Activated CD8-positive, alpha-beta T cell treated with anti-CD3 and anti-CD28 coated beads for 36 hours (primary cell): ENCODE data around the gene SNAP91. TPM values are rescaled to one million over a fixed set of nuclear protein-coding genes. Genes with fewer than 3 reads are reported as not detected.

ENCODE experiments used
- ATAC-seq: fragments of 200-7000 bp; cut with Tn5 transposase; one replicate; pipeline ENCODE4 v1.10.0; 2021; ENCODE audit warnings: mild to moderate bottlenecking, moderate library complexity
- CTCF ChIA-PET: fragments of 350-600 bp; sonication (Branson Sonifier 250); formaldehyde crosslinking; loops from one replicate; lab custom pipeline; 2021; ENCODE audit warnings: antibody characterized with exemption; lab: Charles Lee
- POLR2A ChIA-PET: fragments of 350-600 bp; sonication (Branson Sonifier 250); formaldehyde crosslinking; loops from one replicate; lab custom pipeline; 2021; ENCODE audit warnings: antibody characterized with exemption; lab: Charles Lee
- DNase-seq: peaks from one replicate; pipeline ENCODE4 v3.0.0-alpha.2; 2020
- H3K27ac Mint-ChIP-seq: one replicate; pipeline ENCODE4 v1.8.0; 2021; ENCODE audit warnings: mild to moderate bottlenecking, mixed read lengths
- H3K27me3 Mint-ChIP-seq: one replicate; pipeline ENCODE4 v1.8.0; 2021; ENCODE audit warnings: mixed read lengths
- H3K36me3 Mint-ChIP-seq: one replicate; pipeline ENCODE4 v1.8.0; 2021; ENCODE audit warnings: low read depth, mixed read lengths
- H3K4me1 Mint-ChIP-seq: one replicate; pipeline ENCODE4 v1.8.0; 2021; ENCODE audit warnings: low read depth, mixed read lengths
- H3K4me3 Mint-ChIP-seq: one replicate; pipeline ENCODE4 v1.8.0; 2021; ENCODE audit warnings: mild to moderate bottlenecking, moderate library complexity, mixed read lengths
- H3K9me3 Mint-ChIP-seq: one replicate; pipeline ENCODE4 v1.8.0; 2021; ENCODE audit warnings: mixed read lengths
- CTCF ChIP-seq: fragments of 200-600 bp; IDR thresholded peaks from one replicate; pipeline ENCODE4 v1.8.0; 2022; ENCODE audit warnings: antibody characterized with exemption, mild to moderate bottlenecking
- intact Hi-C: fragments of 100-400 bp; cut with micrococcal nuclease; formaldehyde crosslinking; loops from one replicate; pipeline ENCODE4 v1.10.0; 2022
- total RNA-seq, 2 experiments: library from RNA; stranded (reverse); gene quantifications; one replicate each; pipeline ENCODE4 v1.2.3, GENCODE V29; 2021

The SNAP91 gene
- total RNA-seq, 2 experiments from 2014 or later = not detected

- no peak overlapping the region for H3K4me3 Mint-ChIP-seq
- no peak for TF ChIP-seq CTCF
- ATAC-seq (no peak), DNase-seq (no peak)
- no peaks in the 10 kb centered on the region for H3K9me3 Mint-ChIP-seq
- no peaks in the 10 kb centered on the region for H3K36me3 Mint-ChIP-seq
- intact Hi-C loops = no loop called here
- CTCF ChIA-PET = no interaction called here
- H3K27me3 Mint-ChIP-seq = peaks cover 9% of the 10 kb centered on the region
- no peaks in the 10 kb centered on the region for H3K4me1 Mint-ChIP-seq
- no peak overlapping the region for H3K27ac Mint-ChIP-seq
- POLR2A ChIA-PET = no interaction called here
These were observed 6.8 kb downstream of the SNAP91 start for GRCh38 chr6:83702077-83702476.

GRCh38 chr6:83696674-83697073, 12.2 kb downstream of the SNAP91 start:
- H3K27me3 Mint-ChIP-seq = no peaks in the 10 kb centered on the region
- H3K36me3 Mint-ChIP-seq = no peaks in the 10 kb centered on the region
- ATAC-seq = no peak
- H3K4me1 Mint-ChIP-seq = no peaks in the 10 kb centered on the region
- no peak for DNase-seq
- no peak for TF ChIP-seq CTCF
- CTCF ChIA-PET = no interaction called here
- POLR2A ChIA-PET = no interaction called here
- intact Hi-C loops = no loop called here
- no peak overlapping the region for H3K4me3 Mint-ChIP-seq
- no peak overlapping the region for H3K27ac Mint-ChIP-seq
- H3K9me3 Mint-ChIP-seq = no peaks in the 10 kb centered on the region

GRCh38 chr6:83685481-83685880, 23.4 kb downstream of the SNAP91 start:
- Mint-ChIP-seq H3K9me3 (no peaks in the 10 kb centered on the region), H3K4me1 (no peaks in the 10 kb centered on the region), H3K4me3 (no peak overlapping the region), H3K27me3 (no peaks in the 10 kb centered on the region), H3K27ac (no peak overlapping the region), H3K36me3 (no peaks in the 10 kb centered on the region)
- POLR2A ChIA-PET = no interaction called here
- ATAC-seq = no peak
- no peak for TF ChIP-seq CTCF
- no peak for DNase-seq
- CTCF ChIA-PET = no interaction called here
- intact Hi-C loops = no loop called here

GRCh38 chr6:83677791-83678190, 31.1 kb downstream of the SNAP91 start:
- Mint-ChIP-seq H3K4me1 (no peaks in the 10 kb centered on the region), H3K9me3 (no peaks in the 10 kb centered on the region), H3K36me3 (no peaks in the 10 kb centered on the region), H3K27me3 (no peaks in the 10 kb centered on the region), H3K27ac (no peak overlapping the region), H3K4me3 (no peak overlapping the region)
- POLR2A ChIA-PET = no interaction called here
- TF ChIP-seq CTCF = no peak
- intact Hi-C loops = no loop called here
- DNase-seq (no peak), ATAC-seq (no peak)
- CTCF ChIA-PET = no interaction called here

GRCh38 chr6:83637953-83638352, 70.9 kb downstream of the SNAP91 start:
- Mint-ChIP-seq H3K9me3 (no peaks in the 10 kb centered on the region), H3K4me3 (no peak overlapping the region), H3K27ac (no peak overlapping the region), H3K27me3 (no peaks in the 10 kb centered on the region), H3K4me1 (no peaks in the 10 kb centered on the region), H3K36me3 (no peaks in the 10 kb centered on the region)
- intact Hi-C loops = no loop called here
- DNase-seq (no peak), ATAC-seq (no peak)
- ChIA-PET POLR2A (no interaction called here), CTCF (interaction anchor here (1.3 kb wide), 1 partner anchor 22 kb away, joined by 3 read pairs; no protein-coding TSS in a partner anchor)
- TF ChIP-seq CTCF = no peak
